GM19043 (cell line): ENCODE data around the gene TMEM222.
"Not testable (repeated sequence)": the region's sequence is repeated elsewhere in the genome, so short reads cannot be mapped to it uniquely, and the experiment has no call there.

ENCODE experiments used
- ATAC-seq: cut with Tn5 transposase; IDR thresholded peaks from one replicate; pipeline ENCODE4 v1.9.1; 2021; ENCODE audit warnings: low read depth; ENCODE audit not compliant: unreplicated experiment

TMEM222 gene, protein sequence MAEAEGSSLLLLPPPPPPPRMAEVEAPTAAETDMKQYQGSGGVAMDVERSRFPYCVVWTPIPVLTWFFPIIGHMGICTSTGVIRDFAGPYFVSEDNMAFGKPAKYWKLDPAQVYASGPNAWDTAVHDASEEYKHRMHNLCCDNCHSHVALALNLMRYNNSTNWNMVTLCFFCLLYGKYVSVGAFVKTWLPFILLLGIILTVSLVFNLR

DNA sequence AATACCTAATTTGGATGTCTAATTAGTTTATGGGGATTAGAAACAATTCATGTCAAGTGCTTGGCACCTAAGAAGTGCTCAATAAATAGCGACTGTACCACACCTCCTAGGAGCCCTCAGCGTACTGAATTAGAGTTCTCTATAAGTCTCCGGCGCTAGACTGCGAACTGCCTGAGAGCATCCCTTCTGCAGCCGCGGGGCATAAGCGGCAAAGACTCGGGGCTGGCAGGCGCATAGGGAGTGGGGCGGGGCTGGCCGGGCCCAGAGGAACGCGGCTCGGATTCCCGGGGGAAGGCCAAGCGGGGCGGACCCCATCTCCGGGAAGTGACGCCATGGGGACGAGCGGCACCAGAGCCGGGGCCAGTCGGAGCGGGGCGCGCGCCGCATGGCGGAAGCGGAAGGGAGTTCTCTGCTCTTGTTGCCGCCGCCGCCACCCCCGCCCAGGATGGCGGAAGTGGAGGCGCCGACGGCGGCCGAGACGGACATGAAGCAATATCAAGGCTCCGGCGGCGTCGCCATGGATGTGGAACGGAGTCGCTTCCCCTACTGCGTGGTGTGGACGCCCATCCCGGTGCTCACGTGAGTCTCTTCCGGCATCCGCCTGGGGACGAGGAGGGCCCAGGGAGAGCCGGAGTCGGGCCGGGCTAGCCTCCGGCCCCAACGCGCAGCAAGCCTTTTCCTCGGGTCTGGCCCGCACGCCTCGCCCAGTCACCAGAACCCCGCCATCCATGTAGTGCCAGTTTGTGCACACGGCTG lies at the start of gene TMEM222:
TSS of gene TMEM222 (plus strand) at position 351 of the 756 bp plus-strand sequence. CDS start at position 386, 35 bp downstream.
- peak; percentile 85 for ATAC-seq

DNA sequence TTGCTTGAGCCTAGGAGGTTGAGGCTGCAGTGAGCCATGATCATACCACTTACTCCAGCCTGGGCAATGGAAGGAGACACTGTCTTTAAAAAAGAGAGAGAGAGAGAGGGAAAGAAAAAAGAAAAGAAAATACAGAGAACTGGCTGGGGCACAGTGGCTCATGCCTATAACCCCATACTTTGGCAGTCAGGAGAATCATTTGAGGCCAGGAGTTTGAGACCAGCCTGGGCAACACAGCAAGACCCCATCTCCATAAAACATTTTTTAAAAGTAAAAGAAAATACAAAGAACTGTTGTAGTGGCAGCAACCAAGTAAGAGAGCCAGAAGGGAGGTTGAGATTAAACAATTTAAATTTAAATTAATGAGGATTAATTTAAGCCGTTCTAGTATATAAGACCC lies 47.8 kb upstream of the TMEM222 start:
- ATAC-seq: no peak

DNA sequence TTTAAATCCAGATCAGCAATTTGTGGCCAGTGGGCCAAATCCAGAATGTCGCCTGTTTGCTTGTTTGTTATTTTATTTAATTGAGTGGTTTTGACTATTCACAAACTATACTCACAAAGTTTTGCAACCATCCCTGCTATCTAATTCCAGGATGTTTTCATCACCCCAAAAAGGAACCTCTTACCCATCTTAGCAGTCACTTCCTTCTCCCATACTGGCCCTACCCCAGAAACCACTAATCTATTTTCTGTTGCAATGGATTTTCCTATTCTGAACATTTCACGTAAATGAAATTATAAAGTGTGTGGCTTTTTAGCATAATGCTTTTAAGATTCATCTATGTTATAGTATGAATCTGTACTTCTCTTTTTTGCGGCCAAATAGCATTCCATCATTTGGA lies 46.3 kb upstream of the TMEM222 start:
- no peak for ATAC-seq

DNA sequence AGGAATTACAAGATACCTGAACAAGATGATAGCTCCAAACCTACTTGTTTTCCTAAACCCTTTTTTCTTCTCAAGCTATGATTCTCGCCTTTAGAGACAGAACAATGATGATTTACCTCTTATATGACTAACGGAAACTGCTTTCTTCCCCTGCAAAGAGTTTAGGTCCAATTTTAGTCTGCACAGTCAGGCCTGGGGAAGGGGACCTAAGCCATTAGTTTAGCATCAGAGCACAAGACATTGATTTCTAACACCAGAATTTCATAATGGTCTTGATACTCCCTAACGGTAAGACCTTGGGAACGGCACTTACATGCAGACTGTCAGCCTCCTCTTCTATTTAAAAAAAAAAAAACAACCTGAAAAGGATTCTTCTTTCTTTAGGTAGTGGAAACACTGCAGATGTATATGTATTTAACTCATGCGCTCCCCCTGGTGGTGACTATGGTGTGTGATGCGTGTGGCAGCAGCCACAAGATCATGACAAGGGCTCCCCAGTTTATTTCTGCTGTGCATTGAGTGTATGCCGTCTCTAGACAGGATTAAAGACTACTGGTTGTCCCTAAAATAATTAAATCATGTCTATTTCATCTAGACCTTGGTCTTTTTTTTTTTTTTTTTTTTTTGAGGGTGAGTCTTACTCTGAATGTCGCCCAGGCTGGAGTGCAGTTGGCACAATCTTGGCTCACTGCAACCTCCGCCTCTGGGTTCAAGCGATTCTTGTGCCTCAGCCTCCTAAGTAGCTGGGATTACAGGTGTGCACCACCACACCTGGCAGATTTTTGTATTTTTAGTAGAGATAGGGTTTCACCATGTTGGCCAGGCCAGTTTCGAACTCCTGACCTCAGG lies 37.3 kb upstream of the TMEM222 start:
- ATAC-seq: no peak

DNA sequence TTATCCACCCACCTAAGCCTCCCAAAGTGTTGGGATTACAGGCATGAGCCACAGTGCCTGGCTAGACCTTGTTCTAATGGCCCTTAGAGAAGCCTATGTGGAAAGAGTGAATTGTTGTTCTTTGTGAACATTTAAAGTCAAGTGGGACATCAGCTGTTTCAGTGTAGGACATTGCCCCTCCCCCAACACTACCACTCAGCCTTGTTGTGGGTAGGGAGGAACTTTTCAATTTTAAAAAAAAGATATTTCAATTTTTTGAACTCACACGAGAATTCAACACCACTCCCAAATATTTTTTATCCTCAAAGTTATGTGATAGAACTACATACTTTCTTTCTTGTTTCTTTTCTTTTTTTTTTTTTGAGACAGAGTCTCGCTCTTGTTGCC lies 36.7 kb upstream of the TMEM222 start:
- no peak for ATAC-seq

DNA sequence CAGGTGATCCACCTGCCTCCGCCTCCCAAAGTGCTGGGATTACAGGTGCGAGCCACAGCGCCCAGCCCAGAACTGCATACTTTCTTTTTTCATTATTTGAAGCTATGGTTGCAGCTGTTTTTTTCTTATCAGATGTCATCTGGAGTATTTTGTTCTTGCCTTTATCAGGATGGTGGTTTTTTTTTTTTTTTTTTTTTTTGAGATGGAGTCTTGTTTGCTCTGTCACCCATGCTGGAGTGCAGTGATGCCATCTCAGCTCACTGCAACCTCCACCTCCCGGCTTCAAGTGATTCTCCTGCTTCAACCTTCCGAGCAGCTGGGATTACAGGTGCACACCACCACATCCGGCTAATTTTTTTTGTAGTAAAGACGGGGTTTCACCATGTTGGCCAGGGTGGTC lies 36.1 kb upstream of the TMEM222 start:
- not testable (repeated sequence) for ATAC-seq

DNA sequence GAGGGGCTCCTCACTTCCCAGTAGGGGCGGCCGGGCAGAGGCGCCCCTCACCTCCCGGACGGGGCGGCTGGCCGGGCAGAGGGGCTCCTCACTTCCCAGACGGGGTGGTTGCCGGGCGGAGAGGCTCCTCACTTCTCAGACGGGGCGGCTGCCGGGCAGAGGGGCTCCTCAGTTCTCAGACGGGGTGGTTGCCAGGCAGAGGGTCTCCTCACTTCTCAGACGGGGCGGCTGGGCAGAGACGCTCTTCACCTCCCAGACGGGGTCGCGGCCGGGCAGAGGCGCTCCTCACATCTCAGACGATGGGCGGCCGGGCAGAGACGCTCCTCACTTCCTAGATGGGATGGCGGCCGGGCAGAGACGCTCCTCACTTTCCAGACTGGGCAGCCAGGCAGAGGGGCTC lies 32.8 kb upstream of the TMEM222 start:
- ATAC-seq: not testable (repeated sequence)

DNA sequence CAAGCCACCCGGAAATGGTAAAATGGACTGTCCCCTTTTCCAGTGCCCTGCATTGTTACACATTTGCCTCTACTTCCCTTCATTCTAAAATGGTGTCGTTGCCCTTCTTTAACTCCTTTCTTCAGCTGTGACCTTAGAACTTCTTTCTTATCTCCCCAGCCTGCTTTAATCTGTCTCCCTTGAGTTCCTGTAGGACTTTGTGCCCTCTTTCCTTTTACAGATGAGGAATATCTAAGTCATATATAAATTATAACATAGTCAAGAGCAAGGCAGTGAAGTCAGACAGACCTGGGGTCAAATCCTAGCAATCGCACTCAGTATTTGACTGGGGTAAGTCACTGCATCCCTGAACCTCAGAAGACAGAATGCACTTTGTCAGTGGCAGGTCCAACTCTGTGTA lies 31.4 kb upstream of the TMEM222 start:
- no peak for ATAC-seq

DNA sequence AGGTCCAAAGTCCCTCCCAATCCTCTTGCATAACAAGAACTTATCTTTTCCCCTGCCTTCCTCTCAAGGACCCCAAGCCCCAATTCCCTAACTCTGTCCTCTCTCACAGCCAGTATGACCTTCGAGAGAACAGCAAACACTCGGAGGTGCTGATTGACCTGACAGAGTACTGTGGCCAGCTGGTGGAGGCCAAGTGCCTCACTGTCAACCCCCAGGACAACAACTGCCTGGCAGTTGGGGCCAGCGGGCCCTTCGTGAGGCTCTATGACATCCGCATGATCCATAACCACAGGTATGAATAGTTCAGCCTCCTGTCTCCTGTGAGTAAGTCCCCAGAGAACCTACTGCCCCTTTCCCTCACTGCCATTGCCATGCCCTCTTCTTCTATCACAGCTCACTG lies 29.9 kb upstream of the TMEM222 start:
- ATAC-seq: no peak

DNA sequence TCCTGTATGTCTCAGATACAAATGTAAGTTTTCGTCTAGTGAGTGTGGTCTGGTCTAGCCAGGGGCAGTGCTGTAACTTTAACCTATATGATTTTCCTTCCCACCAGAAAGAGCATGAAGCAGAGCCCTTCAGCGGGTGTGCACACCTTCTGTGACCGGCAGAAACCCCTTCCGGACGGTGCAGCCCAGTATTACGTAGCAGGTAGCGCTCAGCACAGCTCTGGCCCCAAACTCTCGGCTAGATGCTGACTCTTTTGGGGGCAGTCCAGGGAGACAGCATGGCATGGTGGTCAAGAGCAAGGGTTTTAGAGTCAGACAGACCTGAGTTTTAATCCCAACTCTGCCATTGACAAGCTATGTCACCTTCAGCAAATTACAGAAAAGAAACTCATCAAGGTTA lies 28.0 kb upstream of the TMEM222 start:
- no peak for ATAC-seq

DNA sequence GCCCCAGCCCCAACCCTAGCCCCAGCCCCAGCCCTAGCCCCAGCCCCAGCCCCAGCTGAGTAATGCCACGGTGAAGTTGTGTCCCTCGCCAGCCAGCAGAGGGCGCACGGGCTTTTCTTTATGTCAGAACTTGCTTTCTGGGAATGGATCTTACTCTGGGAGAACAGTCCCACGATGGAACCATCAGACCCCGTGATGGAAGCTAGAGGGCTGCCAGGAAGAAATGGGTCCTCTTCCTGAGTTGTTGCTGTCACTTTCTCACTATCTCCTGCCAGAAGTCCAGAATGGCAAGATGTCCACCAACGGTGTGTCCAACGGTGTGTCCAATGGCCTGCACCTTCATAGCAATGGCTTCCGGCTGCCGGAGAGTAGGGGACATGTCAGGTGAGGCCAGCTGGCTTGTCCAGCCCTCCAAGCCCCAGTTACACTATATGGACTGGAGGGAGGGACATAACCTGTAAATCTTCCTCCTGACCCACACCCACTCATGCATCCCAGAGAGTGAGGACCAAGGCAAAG lies 25.1 kb upstream of the TMEM222 start:
- ATAC-seq: no peak

DNA sequence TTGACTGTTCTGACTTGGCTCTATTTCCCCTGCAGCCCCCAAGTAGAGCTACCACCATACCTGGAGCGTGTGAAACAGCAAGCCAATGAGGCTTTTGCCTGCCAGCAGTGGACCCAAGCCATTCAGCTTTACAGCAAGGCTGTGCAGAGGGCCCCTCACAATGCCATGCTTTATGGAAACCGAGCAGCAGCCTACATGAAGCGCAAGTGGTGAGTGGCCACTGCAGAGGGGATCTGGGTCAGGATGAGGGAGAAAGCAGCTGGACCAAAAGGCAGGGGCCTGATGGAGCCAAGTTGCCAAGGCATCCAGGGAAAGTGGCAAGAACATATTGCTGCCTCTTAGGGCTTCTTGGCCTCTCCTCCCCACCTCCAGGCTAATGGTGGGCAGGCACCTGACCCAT lies 24.1 kb upstream of the TMEM222 start:
- no peak for ATAC-seq

DNA sequence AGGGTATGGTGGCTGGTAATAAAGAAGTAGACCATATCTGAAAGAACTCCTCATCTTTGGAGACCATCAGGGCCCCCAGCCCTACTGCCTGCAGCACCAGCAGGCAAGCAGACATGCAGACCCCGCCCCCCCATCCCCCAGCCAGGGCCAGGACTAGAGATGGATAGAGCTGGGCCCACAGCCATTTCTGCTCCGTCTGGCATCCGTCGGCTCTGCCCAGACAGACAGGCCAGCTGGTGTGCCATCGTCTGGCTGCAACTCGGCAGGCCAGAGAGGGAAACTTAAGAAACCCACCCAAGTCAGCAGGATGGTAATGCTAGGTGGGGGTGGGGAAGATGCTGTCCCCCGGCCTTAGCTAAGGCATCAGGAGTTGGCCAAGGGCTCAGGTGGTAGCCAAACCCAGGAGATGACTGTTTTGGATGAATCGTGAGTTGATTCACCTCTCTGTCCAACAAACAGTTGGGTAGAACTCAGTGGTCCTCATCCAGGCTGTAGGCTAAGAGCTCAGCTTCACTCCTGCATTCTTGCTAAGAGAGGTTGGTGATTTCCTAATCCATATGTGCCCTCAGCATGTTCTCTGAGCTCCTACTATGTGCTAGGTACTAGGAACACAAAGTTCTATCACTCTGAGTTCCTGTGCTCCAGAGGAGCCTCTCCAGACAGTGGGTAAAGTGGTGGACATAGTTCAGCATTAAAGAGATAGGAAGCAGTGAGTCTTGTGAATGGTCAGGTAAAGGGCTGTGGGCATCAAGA lies 23.2 kb upstream of the TMEM222 start:
- ATAC-seq: no peak

DNA sequence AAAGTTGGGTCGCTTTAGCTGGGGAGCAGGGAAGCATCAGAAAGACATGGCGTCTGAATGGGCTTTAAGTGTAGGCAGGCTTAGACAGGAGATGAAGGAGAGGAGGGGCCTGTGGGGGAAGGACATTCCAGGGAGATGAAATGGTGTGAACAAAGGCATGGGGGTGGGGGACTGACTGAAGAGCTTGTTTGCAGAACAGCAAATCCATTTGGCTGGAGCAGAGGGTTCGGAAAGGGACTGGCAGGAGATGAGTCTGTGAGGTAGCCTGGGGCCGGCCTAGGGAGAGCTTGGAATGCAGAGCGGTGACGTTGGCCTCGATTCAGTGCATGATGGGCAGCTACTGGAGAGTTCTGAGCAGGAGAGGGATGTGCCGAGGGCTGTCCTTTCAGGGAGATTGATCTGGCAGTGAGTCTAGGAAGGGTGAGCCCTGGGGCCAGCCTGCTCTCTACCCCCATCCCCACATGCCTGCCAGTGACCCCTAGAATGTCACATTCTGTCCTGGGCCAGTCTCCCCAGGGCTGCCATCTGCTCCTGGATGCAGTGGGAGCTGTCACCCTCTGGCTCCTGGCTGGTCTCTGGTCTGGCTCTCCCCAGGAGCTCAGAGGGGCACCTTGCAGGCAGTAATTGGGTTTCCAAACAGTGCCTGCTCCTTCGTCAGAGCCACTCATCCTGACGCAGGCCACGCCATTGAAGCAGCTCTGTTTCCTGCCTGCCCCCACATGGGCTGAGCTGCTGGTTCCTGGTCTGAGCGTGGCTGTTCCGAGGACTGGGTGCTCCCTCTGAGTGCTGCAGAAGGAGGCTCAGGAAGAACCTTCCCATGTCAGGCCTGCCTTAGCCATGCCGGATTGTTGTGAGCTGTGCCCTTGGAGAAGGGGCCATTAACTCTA lies 22.3 kb upstream of the TMEM222 start:
- no peak for ATAC-seq

DNA sequence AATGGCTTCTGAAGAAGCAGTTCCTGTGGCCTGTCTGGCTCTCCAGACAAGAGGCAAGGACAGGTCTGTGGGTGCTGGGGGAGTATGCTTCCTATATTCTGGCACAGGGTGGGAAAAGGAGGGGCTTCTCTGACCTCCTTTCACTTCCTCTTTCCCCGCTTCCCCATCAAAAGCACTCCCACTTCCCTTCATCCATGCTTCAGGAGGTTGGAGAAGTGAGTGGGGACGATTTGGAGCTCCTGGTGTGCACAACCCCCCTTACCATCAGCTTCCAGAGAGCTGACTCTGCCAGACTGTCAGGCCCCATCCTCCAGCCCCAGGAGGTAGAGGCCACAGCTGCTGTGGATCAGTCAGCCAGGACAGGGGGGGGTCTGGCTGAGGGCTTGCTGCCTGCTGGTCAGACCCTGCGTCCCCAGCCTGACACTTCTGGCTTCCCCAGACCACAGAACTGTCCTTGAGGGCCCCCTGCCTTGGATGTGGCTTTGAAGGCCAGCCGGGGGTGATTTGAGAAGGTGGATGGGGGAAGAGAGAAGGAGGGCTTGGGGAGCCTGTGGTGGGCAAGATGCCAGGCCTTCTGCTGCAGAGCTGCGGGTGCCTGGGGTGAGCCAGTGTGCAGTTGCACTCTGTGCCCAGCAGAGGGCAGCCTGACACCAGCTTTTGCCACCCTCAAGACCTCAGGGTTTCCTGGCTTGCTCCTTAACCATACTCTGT lies 21.5 kb upstream of the TMEM222 start:
- ATAC-seq: no peak

DNA sequence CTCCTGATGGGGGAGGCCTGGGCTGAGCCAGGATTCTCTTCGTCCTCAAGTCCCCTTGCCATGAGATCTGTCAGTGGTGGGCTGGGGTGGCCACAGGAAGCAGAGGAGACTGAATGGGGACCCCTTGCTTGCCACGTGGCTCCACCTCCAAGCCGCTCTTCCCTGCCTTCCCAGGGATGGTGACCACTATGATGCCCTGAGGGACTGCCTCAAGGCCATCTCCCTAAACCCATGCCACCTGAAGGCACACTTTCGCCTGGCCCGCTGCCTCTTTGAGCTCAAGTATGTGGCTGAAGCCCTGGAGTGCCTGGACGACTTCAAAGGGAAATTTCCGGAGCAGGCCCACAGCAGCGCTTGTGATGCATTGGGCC lies 20.9 kb upstream of the TMEM222 start:
- ATAC-seq: no peak

DNA sequence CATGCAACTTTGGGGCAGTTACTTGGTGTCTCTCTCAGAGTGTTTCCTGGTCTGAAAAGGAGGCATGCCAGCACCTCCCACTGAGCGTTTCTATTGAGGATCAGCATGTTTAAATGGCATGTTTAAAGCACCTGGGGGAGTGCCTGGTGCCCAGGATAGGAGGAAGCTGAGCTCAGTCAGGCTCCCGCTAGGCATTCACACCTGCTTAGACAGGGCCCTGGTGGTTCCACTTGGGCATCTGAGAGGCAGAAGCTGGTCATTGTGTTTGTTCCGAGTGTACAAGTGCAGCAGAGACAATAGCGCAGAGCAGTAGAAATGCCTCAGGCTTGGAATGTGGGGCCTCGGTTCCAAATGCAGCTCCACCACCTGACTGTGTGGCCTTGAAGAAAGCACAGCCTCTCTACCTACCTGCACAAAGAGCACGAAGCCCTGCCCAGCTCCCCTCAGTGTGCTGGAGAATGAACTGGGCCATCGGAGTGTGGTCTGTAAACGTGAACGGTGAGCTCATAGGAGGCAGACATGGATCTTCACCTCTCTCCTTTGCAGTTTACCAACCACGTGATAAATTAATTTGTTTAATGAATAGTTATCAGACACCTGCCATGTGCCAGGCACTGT lies 20.3 kb upstream of the TMEM222 start:
- ATAC-seq: no peak

DNA sequence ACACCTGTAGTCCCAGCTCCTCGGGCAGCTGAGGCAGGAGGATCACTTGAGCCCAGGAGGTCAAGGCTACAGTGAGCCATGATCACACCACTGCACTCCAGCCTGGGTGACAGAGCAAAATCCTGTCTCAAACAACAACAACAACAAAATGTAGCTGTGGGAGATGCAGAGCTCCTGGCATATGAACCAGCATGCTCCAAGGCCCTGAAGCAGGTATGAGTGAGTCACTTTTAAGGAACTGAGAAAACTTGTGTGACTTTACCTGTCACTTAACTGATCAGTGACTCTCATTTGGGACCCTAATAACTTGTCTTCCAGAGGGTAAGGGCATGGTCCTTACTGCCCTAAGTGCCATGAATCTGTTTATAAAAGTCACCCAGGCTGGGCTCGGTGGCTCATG lies 19.4 kb upstream of the TMEM222 start:
- ATAC-seq: no peak

DNA sequence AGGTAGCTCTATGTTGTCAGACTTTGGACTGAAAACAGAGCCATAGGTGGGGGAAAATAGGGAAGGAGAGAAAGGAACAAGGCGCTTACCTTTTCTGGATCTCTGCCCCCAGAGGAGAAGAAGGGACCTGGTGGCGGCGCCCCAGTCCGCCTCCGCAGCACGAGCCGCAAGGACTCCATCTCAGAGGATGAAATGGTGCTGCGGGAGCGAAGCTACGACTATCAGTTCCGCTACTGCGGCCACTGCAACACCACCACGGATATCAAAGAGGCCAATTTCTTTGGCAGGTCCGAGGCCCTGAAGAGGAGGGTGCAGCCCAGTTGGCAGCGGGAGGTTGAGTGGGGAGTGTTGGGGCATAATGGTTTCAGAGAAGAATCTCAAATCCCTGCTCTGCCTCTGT lies 18.5 kb upstream of the TMEM222 start:
- no peak for ATAC-seq
